Measurements from ENCODE around the gene NDUFAF3. TPM values are rescaled to one million over a fixed set of nuclear protein-coding genes. Genes with fewer than 3 reads are reported as not detected.

The NDUFAF3 gene
- total and polyA plus RNA-seq, 7 experiments from 2014 or later: 63.8 to 205 (median 94.2) TPM

- CTCF ChIA-PET: interaction anchor here (2.3 kb wide), 1 partner anchor 16 kb away, joined by 11 read pairs; the partner anchor contains the start of gene NDUFAF3
- DNase-seq: no peak
- H3K36me3 ChIP-seq (ENCODE audit: control insufficient read depth in 2 of 3, insufficient read depth in 3 of 3, low read length in 3 of 3): peaks cover 0 to 4% (median 0%) of the 10 kb centered on the region in 3 experiments
- Mint-ChIP-seq H3K4me1 (peaks cover 14 to 29% (median 24%) of the 10 kb centered on the region in 7 donors), H3K36me3 (peaks cover 0 to 5% (median 0%) of the 10 kb centered on the region in 5 donors), H3K27me3 (no peaks in the 10 kb centered on the region), H3K9me3 (peaks cover 0 to 3% (median 0%) of the 10 kb centered on the region in 11 donors), H3K4me3 (peak overlapping the region in 2 of 10 donors; percentile 14 to 45), H3K27ac (peak overlapping the region in 1 of 9 donors; percentile 48)
- H3K4me1 ChIP-seq (ENCODE audit: control insufficient read depth in 2 of 2, insufficient read depth in 2 of 2, low read length in 2 of 2): peaks cover 8 to 16% of the 10 kb centered on the region in 2 donors
- H3K9me3 ChIP-seq (ENCODE audit: control insufficient read depth in 2 of 3, low read length in 3 of 3): no peaks in the 10 kb centered on the region
- H3K27me3 ChIP-seq (ENCODE audit: control insufficient read depth in 2 of 2, insufficient read depth in 2 of 2, low read length in 2 of 2): no peaks in the 10 kb centered on the region
- no peak for ATAC-seq
- intact Hi-C loops (cut with micrococcal nuclease): loop anchor here (5.0 to 10.0 kb wide), 4 partner anchors 88 to 560 kb away; partner anchors contain the start of genes PFKFB4 (in 2 of the 2), ARIH2 (in 1 of the 2), ATRIP (in 1 of the 2) and CCDC51 (in 1 of the 2)
- POLR2A ChIA-PET: interaction anchor here (0.6 to 10.4 kb wide), 5 partner anchors 10 to 88 kb away, joined by 4 to 247 read pairs (median 38); partner anchors contain the start of genes DALRD3, NDUFAF3, P4HTM and QRICH1
- no peak overlapping the region for H3K27ac ChIP-seq (ENCODE audit: low read depth, low read length)
- no peak overlapping the region for H3K4me3 ChIP-seq (ENCODE audit: low read length)
Measured at GRCh38 chr3:49005303-49005680, 16.6 kb upstream of the NDUFAF3 start.

- Mint-ChIP-seq H3K36me3 (peaks cover 0 to 5% (median 0%) of the 10 kb centered on the region in 5 donors), H3K4me3 (peak overlapping the region in 9 of 10 donors; percentile 94 to 100 (median 97)), H3K27ac (peak overlapping the region in 6 of 9 donors; percentile 41 to 100 (median 98)), H3K4me1 (peaks cover 14 to 29% (median 24%) of the 10 kb centered on the region in 7 donors), H3K27me3 (no peaks in the 10 kb centered on the region), H3K9me3 (peaks cover 0 to 3% (median 0%) of the 10 kb centered on the region in 11 donors)
- POLR2A ChIA-PET: interaction anchor here (0.8 to 10.4 kb wide), 8 partner anchors 8 to 334 kb away, joined by 3 to 247 read pairs (median 9); partner anchors contain the start of genes DALRD3, IMPDH2, NDUFAF3 and P4HTM
- Histone ChIP-seq H3K9me3 (ENCODE audit: control insufficient read depth in 2 of 3, low read length in 3 of 3) (no peaks in the 10 kb centered on the region), H3K27me3 (ENCODE audit: control insufficient read depth in 2 of 2, insufficient read depth in 2 of 2, low read length in 2 of 2) (no peaks in the 10 kb centered on the region), H3K4me1 (ENCODE audit: control insufficient read depth in 2 of 2, insufficient read depth in 2 of 2, low read length in 2 of 2) (peaks cover 8 to 16% of the 10 kb centered on the region in 2 donors), H3K27ac (ENCODE audit: low read depth, low read length) (no peak overlapping the region), H3K4me3 (ENCODE audit: low read length) (peak overlapping the region; percentile 96), H3K36me3 (ENCODE audit: control insufficient read depth in 2 of 3, insufficient read depth in 3 of 3, low read length in 3 of 3) (peaks cover 0 to 4% (median 0%) of the 10 kb centered on the region in 3 experiments)
- no peak for DNase-seq
- ATAC-seq: no peak
- CTCF ChIA-PET: interaction anchor here (1.0 to 2.3 kb wide), 4 partner anchors 9 to 18 kb away, joined by 3 to 11 read pairs (median 9); partner anchors contain the start of gene NDUFAF3
- intact Hi-C loops (cut with micrococcal nuclease): loop anchor here (2.0 to 10.0 kb wide), 5 partner anchors 89 to 669 kb away; partner anchors contain the start of genes PFKFB4 (in 2 of the 2), APEH (in 1 of the 2), ARIH2 (in 1 of the 2) and ATRIP (in 1 of the 2)
Measured at GRCh38 chr3:49005998-49006397, 15.9 kb upstream of the NDUFAF3 start.

GRCh38 chr3:49006408-49007067 is 15.4 kb upstream of the NDUFAF3 start:
- ATAC-seq: no peak
- POLR2A ChIA-PET: interaction anchor here (0.7 to 10.4 kb wide), 21 partner anchors 9 to 491 kb away, joined by 3 to 247 read pairs (median 5); partner anchors contain the start of genes ARIH2, DAG1, DALRD3 and IMPDH2
- Histone ChIP-seq H3K36me3 (ENCODE audit: control insufficient read depth in 2 of 3, insufficient read depth in 3 of 3, low read length in 3 of 3) (peaks cover 0 to 8% (median 0%) of the 10 kb centered on the region in 3 experiments), H3K27me3 (ENCODE audit: control insufficient read depth in 2 of 2, insufficient read depth in 2 of 2, low read length in 2 of 2) (no peaks in the 10 kb centered on the region), H3K9me3 (ENCODE audit: control insufficient read depth in 2 of 3, low read length in 3 of 3) (no peaks in the 10 kb centered on the region), H3K4me1 (ENCODE audit: control insufficient read depth in 2 of 2, insufficient read depth in 2 of 2, low read length in 2 of 2) (peaks cover 8 to 16% of the 10 kb centered on the region in 2 donors), H3K4me3 (ENCODE audit: low read length) (peak overlapping the region; percentile 96), H3K27ac (ENCODE audit: low read depth, low read length) (peak overlapping the region; percentile 90)
- H3K27me3 Mint-ChIP-seq: no peaks in the 10 kb centered on the region
- peaks cover 14 to 29% (median 24%) of the 10 kb centered on the region in 7 donors for H3K4me1 Mint-ChIP-seq
- peak in 1 of 9 donors; percentile 25 for DNase-seq
- intact Hi-C loops (cut with micrococcal nuclease): loop anchor here (1.0 to 10.0 kb wide), 16 partner anchors 15 to 668 kb away; partner anchors contain the start of genes DAG1 (in 2 of the 2), PFKFB4 (in 2 of the 2), QRICH1 (in 2 of the 2) and APEH (in 1 of the 2)
- peak overlapping the region; percentile 94 to 100 (median 98) for H3K4me3 Mint-ChIP-seq
- CTCF ChIA-PET: interaction anchor here (0.7 to 2.3 kb wide), 16 partner anchors 10 to 462 kb away, joined by 3 to 25 read pairs (median 6); partner anchors contain the start of genes IMPDH2, KLHDC8B, NDUFAF3 and P4HTM
- H3K27ac Mint-ChIP-seq: peak overlapping the region; percentile 95 to 100 (median 98)
- H3K9me3 Mint-ChIP-seq: peaks cover 0 to 3% (median 0%) of the 10 kb centered on the region in 11 donors
- peaks cover 0 to 5% (median 0%) of the 10 kb centered on the region in 5 donors for H3K36me3 Mint-ChIP-seq

GRCh38 chr3:49007068-49007770 is 14.7 kb upstream of the NDUFAF3 start, which contains the start of gene WDR6:
TSS of gene WDR6 (plus strand) at chr3:49007391. CDS start at chr3:49007432, 41 bp downstream.
- no peaks in the 10 kb centered on the region for H3K27me3 Mint-ChIP-seq
- H3K36me3 Mint-ChIP-seq: peaks cover 0 to 5% (median 0%) of the 10 kb centered on the region in 5 donors
- ChIA-PET CTCF (interaction anchor here (0.6 to 2.1 kb wide), 15 partner anchors 10 to 461 kb away, joined by 3 to 25 read pairs (median 5); partner anchors contain the start of genes IMPDH2, KLHDC8B, NDUFAF3 and P4HTM), POLR2A (interaction anchor here (0.6 to 10.4 kb wide), 24 partner anchors 9 to 1330 kb away, joined by 3 to 247 read pairs (median 4); partner anchors contain the start of genes ARIH2, DAG1, DALRD3 and IMPDH2)
- Histone ChIP-seq H3K4me1 (ENCODE audit: control insufficient read depth in 2 of 2, insufficient read depth in 2 of 2, low read length in 2 of 2) (peaks cover 8 to 16% of the 10 kb centered on the region in 2 donors), H3K36me3 (ENCODE audit: control insufficient read depth in 2 of 3, insufficient read depth in 3 of 3, low read length in 3 of 3) (peaks cover 0 to 15% (median 0%) of the 10 kb centered on the region in 3 experiments), H3K27ac (ENCODE audit: low read depth, low read length) (peak within 1 kb of the TSS; percentile 90), H3K27me3 (ENCODE audit: control insufficient read depth in 2 of 2, insufficient read depth in 2 of 2, low read length in 2 of 2) (no peaks in the 10 kb centered on the region), H3K4me3 (ENCODE audit: low read length) (peak within 1 kb of the TSS; percentile 96), H3K9me3 (ENCODE audit: control insufficient read depth in 2 of 3, low read length in 3 of 3) (no peaks in the 10 kb centered on the region)
- H3K4me1 Mint-ChIP-seq: peaks cover 14 to 34% (median 28%) of the 10 kb centered on the region in 7 donors
- DNase-seq (peak; percentile 86 to 98 (median 96)), ATAC-seq (peak; percentile 95)
- intact Hi-C loops (cut with micrococcal nuclease): loop anchor here (1.0 to 10.0 kb wide), 16 partner anchors 14 to 668 kb away; partner anchors contain the start of genes DAG1 (in 2 of the 2), PFKFB4 (in 2 of the 2), QRICH1 (in 2 of the 2) and APEH (in 1 of the 2)
- peaks cover 0 to 3% (median 0%) of the 10 kb centered on the region in 11 donors for H3K9me3 Mint-ChIP-seq
- H3K27ac Mint-ChIP-seq: peak within 1 kb of the TSS; percentile 95 to 100 (median 98)
- H3K4me3 Mint-ChIP-seq: peak within 1 kb of the TSS; percentile 94 to 100 (median 98)

DNA sequence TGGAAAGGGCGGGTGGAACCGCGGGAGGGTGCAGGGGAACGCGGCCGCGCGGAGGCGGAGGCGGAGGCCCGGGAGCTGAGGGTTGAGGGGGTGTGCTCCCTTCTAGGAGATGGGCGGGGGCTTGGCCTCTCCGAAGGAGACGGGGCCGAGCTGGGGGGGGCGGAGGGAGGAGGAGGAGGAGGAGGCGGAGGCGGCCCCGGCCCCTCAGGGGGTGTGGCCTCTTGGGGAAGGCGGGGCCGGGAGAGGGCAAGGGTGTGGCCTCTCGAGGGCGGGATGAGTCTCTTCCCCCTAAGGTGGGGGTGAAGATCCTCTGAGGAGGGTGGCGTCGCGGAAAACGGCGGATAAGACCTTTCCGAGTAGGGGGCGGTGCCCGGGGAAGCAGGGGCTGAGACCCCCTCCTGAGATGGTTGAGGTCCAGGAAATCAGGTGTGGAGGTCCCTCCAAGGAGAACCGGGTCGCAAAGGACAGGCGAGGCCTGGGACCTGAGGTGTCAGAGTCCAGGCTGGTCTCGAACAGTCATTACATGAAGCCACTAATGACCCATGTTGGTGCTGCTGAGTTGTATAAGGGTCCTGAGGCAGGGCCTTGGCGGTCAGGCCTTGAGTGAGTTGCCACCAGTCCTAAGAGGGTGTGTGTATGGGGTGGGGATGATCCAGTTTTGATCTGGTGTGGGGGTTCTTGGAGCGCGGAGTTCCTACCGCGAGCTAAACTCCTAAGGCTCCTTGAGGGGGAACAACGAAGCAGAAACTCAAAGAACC is 14.0 kb upstream of the NDUFAF3 start:
- Histone ChIP-seq H3K27ac (ENCODE audit: low read depth, low read length) (peak overlapping the region; percentile 90), H3K4me1 (ENCODE audit: control insufficient read depth in 2 of 2, insufficient read depth in 2 of 2, low read length in 2 of 2) (peaks cover 8 to 16% of the 10 kb centered on the region in 2 donors), H3K9me3 (ENCODE audit: control insufficient read depth in 2 of 3, low read length in 3 of 3) (no peaks in the 10 kb centered on the region), H3K4me3 (ENCODE audit: low read length) (peak overlapping the region; percentile 96), H3K27me3 (ENCODE audit: control insufficient read depth in 2 of 2, insufficient read depth in 2 of 2, low read length in 2 of 2) (no peaks in the 10 kb centered on the region), H3K36me3 (ENCODE audit: control insufficient read depth in 2 of 3, insufficient read depth in 3 of 3, low read length in 3 of 3) (peaks cover 0 to 22% (median under 1%) of the 10 kb centered on the region in 3 experiments)
- Mint-ChIP-seq H3K4me3 (peak overlapping the region; percentile 94 to 100 (median 98)), H3K27me3 (no peaks in the 10 kb centered on the region), H3K36me3 (peaks cover 0 to 5% (median 0%) of the 10 kb centered on the region in 5 donors), H3K4me1 (peaks cover 14 to 36% (median 31%) of the 10 kb centered on the region in 7 donors), H3K27ac (peak overlapping the region; percentile 95 to 100 (median 98)), H3K9me3 (peaks cover 0 to 3% (median 0%) of the 10 kb centered on the region in 11 donors)
- ATAC-seq (peak; percentile 74), DNase-seq (peak; percentile 71 to 90 (median 81))
- ChIA-PET POLR2A (interaction anchor here (0.6 to 10.4 kb wide), 20 partner anchors 11 to 1329 kb away, joined by 3 to 247 read pairs (median 4); partner anchors contain the start of genes ARIH2, DAG1, DALRD3 and IMPDH2), CTCF (interaction anchor here (0.6 to 2.1 kb wide), 11 partner anchors 9 to 437 kb away, joined by 3 to 25 read pairs (median 8); partner anchors contain the start of genes IMPDH2, NDUFAF3 and P4HTM)
- intact Hi-C loops (cut with micrococcal nuclease): loop anchor here (1.0 to 10.0 kb wide), 16 partner anchors 13 to 667 kb away; partner anchors contain the start of genes DAG1 (in 2 of the 2), PFKFB4 (in 2 of the 2), QRICH1 (in 2 of the 2) and APEH (in 1 of the 2)
